NCI-H1694 (cell line): Measurements from ENCODE around the gene SLC43A2.
"Not testable (repeated sequence)": the region's sequence is repeated elsewhere in the genome, so short reads cannot be mapped to it uniquely, and the experiment has no call there.

Experiments
- DNase-seq: peaks from one replicate; lab custom pipeline; 2025; lab: John Stamatoyannopoulos, UW

Gene SLC43A2

GRCh38 chr17:1590029-1590746, 38.4 kb downstream of the SLC43A2 start:
- no peak for DNase-seq

- DNase-seq, result no peak
Measured at GRCh38 chr17:1588821-1589585, 39.6 kb downstream of the SLC43A2 start.

GRCh38 chr17:1584167-1584566, 44.5 kb downstream of the SLC43A2 start:
- DNase-seq, result no peak

GRCh38 chr17:1583556-1583955, 45.1 kb downstream of the SLC43A2 start:
- no peak for DNase-seq

- DNase-seq, result no peak
Measured at GRCh38 chr17:1582374-1582773, 46.3 kb downstream of the SLC43A2 start.

GRCh38 chr17:1580979-1581676, 47.5 kb downstream of the SLC43A2 start:
- DNase-seq, result no peak

GRCh38 chr17:1578029-1578428, 50.6 kb downstream of the SLC43A2 start:
- DNase-seq, result no peak

- DNase-seq, result no peak
Measured at GRCh38 chr17:1577583-1578013, 51.0 kb downstream of the SLC43A2 start.

- no peak for DNase-seq
Measured at GRCh38 chr17:1577182-1577581, 51.5 kb downstream of the SLC43A2 start.

GRCh38 chr17:1576500-1576899, 52.1 kb downstream of the SLC43A2 start:
- DNase-seq, result no peak

- DNase-seq, result no peak
Measured at GRCh38 chr17:1574697-1575471, 53.8 kb downstream of the SLC43A2 start.

- DNase-seq, result peak; percentile 58
Measured at GRCh38 chr17:1573932-1574696, 54.5 kb downstream of the SLC43A2 start.

- not testable (repeated sequence) for DNase-seq
Measured at GRCh38 chr17:1572646-1573045, 56.0 kb downstream of the SLC43A2 start.

GRCh38 chr17:1571341-1571704, 57.3 kb downstream of the SLC43A2 start:
- no peak for DNase-seq

- DNase-seq, result no peak
Measured at GRCh38 chr17:1568950-1569810, 59.5 kb downstream of the SLC43A2 start.

- DNase-seq, result no peak
Measured at GRCh38 chr17:1566505-1567199, 62.0 kb downstream of the SLC43A2 start.

GRCh38 chr17:1565877-1566276, 62.8 kb downstream of the SLC43A2 start:
- DNase-seq, result no peak

- no peak for DNase-seq
Measured at GRCh38 chr17:1563786-1564613, 64.6 kb downstream of the SLC43A2 start.

GRCh38 chr17:1563471-1563785, 65.2 kb downstream of the SLC43A2 start:
- not testable (repeated sequence) for DNase-seq
